HL-60 (cell line): ENCODE results near the gene SPCS1.

ENCODE experiments used
- DNase-seq, 2 experiments: peaks; one replicate each; pipeline ENCODE4 v3.0.0-alpha.2; 2010 to 2020; ENCODE audit warnings: low read depth in 1 of 2, low spot score in 1 of 2
- H3K27ac ChIP-seq: fragments of 250-450 bp; sonication (Bioruptor Pico); replicated peaks from 2 replicates; pipeline ENCODE4 v1.5.1; 2020; ENCODE audit warnings: mild to moderate bottlenecking, moderate library complexity
- H3K27me3 ChIP-seq: fragments of 250-450 bp; sonication (Bioruptor Pico); 2 replicates; pipeline ENCODE4 v1.5.1; 2021; ENCODE audit warnings: mild to moderate bottlenecking, moderate library complexity; ENCODE audit not compliant: insufficient read depth, poor library complexity, severe bottlenecking
- H3K4me3 ChIP-seq: replicated peaks from 2 replicates; pipeline ENCODE4 v1.5.1; 2011; ENCODE audit warnings: mild to moderate bottlenecking, control low read depth, low read length; ENCODE audit not compliant: insufficient read depth
- CTCF ChIP-seq: IDR thresholded peaks from one replicate; pipeline ENCODE4 v1.5.1; 2011; ENCODE audit warnings: low read length, control low read depth, inconsistent platforms; ENCODE audit not compliant: insufficient read depth
- GABPA ChIP-seq: IDR thresholded peaks from 2 replicates; pipeline ENCODE4 v1.6.1; 2012; ENCODE audit warnings: low read depth
- POLR2AphosphoS5 ChIP-seq: IDR thresholded peaks from 2 replicates; pipeline ENCODE4 v1.6.1; 2012; ENCODE audit warnings: low read depth
- REST ChIP-seq: IDR thresholded peaks from 2 replicates; pipeline ENCODE4 v1.6.1; 2012; ENCODE audit warnings: low read depth; ENCODE audit not compliant: insufficient replicate concordance
- SPI1 ChIP-seq: IDR thresholded peaks from 2 replicates; pipeline ENCODE4 v1.6.1; 2012; ENCODE audit warnings: low read depth, mild to moderate bottlenecking, borderline replicate concordance

SPCS1 gene

GRCh38 chr3:52679199-52679538, 26.7 kb upstream of the SPCS1 start:
- DNase-seq, result no peak
- TF ChIP-seq CTCF (no peak), REST (no peak), POLR2AphosphoS5 (no peak), SPI1 (no peak), GABPA (no peak)
- H3K27me3 ChIP-seq, result no peaks in the 10 kb centered on the region
- H3K4me3 ChIP-seq, result no peak overlapping the region
- H3K27ac ChIP-seq, result no peak overlapping the region

GRCh38 chr3:52679811-52680210, 26.1 kb upstream of the SPCS1 start:
- Histone ChIP-seq H3K4me3 (no peak overlapping the region), H3K27ac (no peak overlapping the region), H3K27me3 (no peaks in the 10 kb centered on the region)
- TF ChIP-seq REST (no peak), CTCF (no peak), SPI1 (no peak), POLR2AphosphoS5 (no peak), GABPA (no peak)
- no peak for DNase-seq

- H3K27me3 ChIP-seq, result no peaks in the 10 kb centered on the region
- no peak for DNase-seq
- no peak overlapping the region for H3K4me3 ChIP-seq
- peak overlapping the region; percentile 35 for H3K27ac ChIP-seq
- TF ChIP-seq POLR2AphosphoS5, result no peak
- no peak for TF ChIP-seq SPI1
- TF ChIP-seq REST, result no peak
- no peak for TF ChIP-seq CTCF
- no peak for TF ChIP-seq GABPA
Observed at GRCh38 chr3:52681596-52681995, 24.3 kb upstream of the SPCS1 start.
